GM12878 (cell line): ENCODE measurements around the gene CCDC18. TPM values are rescaled to one million over a fixed set of nuclear protein-coding genes. Genes with fewer than 3 reads are reported as not detected.

Source experiments
- E4F1 ChIP-seq: fragments of 450-650 bp; IDR thresholded peaks from 2 replicates; pipeline ENCODE4 v1.6.1; 2018; ENCODE audit warnings: borderline replicate concordance, mild to moderate bottlenecking; ENCODE audit not compliant: partially characterized antibody
- EP300 ChIP-seq, 2 experiments: fragments of 150-350 bp in 1 of 2; IDR thresholded peaks; 2 replicates each; pipeline ENCODE4 v1.6.1; 2011 to 2012; ENCODE audit warnings: low read depth in 2 of 2, low read length in 2 of 2, borderline replicate concordance in 1 of 2, improper control_type of control experiment in 1 of 2, inconsistent platforms in 1 of 2; ENCODE audit not compliant: control insufficient read depth in 1 of 2
- HDGF ChIP-seq: fragments of 450-650 bp; IDR thresholded peaks from 2 replicates; pipeline ENCODE4 v1.6.1; 2016; ENCODE audit warnings: antibody characterized with exemption
- NR2F1 ChIP-seq: fragments of 450-650 bp; conservative IDR thresholded peaks from 2 replicates; pipeline ENCODE4 v1.6.1; 2017; ENCODE audit warnings: mild to moderate bottlenecking
- ZNF207 ChIP-seq: fragments of 450-650 bp; IDR thresholded peaks from 2 replicates; pipeline ENCODE4 v1.6.1; 2014; ENCODE audit warnings: antibody characterized with exemption, mild to moderate bottlenecking, borderline replicate concordance
- ZNF622 ChIP-seq: fragments of 450-650 bp; IDR thresholded peaks from 2 replicates; pipeline ENCODE4 v1.6.1; 2017; ENCODE audit warnings: mild to moderate bottlenecking, inconsistent platforms
- polyA plus RNA-seq, 11 experiments: library from polyadenylated mRNA; depleted of rRNA in 4 of 11; unstranded in 6 of 11; stranded (reverse) in 5 of 11; fragments of >200 nt; fragmentation: Nextera tagmentation in 4 of 11; fragmentation: Illumina TruSeq in 1 of 11; extraction: Ambion mirVana in 4 of 11; extraction: Trizol in 1 of 11; gene quantifications; 1 replicate in 1 of 11; 2 replicates in 10 of 11; pipeline versions ENCODE4 v1.2.1 to v1.2.3, GENCODE V29; 2011 to 2016; ENCODE audit warnings: inconsistent platforms in 2 of 11, missing spikeins in 2 of 11, low read depth in 1 of 11
- total RNA-seq, 4 experiments: library from RNA; depleted of rRNA in 3 of 4; stranded (reverse); fragments of >200 nt in 3 of 4; fragmentation: Illumina TruSeq in 1 of 4; extraction: Trizol in 1 of 4; gene quantifications; 2 replicates each; pipeline versions ENCODE4 v1.2.1 to v1.2.3, GENCODE V29; 2013 to 2021
- TF ChIP-seq, protein P1 (sequence below): fragments of 450-650 bp; IDR thresholded peaks from 2 replicates; pipeline ENCODE4 v1.6.1; 2016; ENCODE audit warnings: mild to moderate bottlenecking, moderate library complexity, borderline replicate concordance
- TF ChIP-seq, protein P2 (sequence below): fragments of 450-650 bp; IDR thresholded peaks from 2 replicates; pipeline ENCODE4 v1.6.1; 2017; ENCODE audit warnings: mild to moderate bottlenecking, low read depth, inconsistent platforms; ENCODE audit not compliant: poor library complexity, severe bottlenecking

The CCDC18 gene
- total and polyA plus RNA-seq, 10 of the 15 experiments (the other 5 are each of a cell fraction or from before 2014, with no cell fraction given) = 15.6 to 34.9 (median 19.5) TPM

DNA sequence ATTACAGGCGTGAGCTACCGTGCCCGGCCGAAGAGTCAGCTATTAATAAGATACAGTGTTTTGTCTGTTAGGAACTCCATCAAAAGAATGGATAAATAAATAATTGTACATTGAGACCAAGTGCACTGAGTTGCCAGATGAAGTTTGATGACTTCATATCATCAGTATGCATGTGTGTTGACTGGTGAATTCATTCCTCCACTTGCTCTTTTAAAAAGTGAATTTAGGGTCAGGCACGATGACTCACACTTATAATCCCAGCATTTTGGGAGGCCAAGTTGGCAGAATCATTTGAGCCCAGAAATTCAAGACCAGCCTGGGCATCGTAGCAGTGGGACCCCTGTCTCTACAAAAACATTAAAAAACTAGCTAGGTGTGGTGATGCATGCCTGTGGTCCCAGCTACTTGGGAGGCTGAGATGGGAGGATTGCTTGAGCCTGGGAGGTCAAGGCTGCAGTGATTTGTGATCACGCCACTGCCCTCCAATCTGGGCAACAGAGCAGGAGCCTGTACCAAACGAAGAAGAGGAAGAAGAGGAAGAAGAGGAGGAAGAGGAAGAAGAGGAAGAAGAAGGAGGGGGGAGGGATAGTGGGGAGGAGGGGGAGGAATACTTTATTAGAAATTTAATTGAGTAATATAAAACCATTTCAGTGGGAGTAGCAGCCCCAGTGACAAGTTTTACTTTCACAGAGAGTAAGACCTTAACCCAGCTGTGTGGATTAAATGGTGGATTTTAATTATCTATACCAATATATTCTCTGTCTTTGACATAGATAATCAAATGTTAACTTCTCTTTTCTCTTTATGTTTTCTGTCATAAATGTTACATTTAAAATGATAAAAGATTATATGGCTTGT, 74.9 kb downstream of the CCDC18 start (continued):
- TF ChIP-seq EP300 (IDR thresholded peaks at IDR 0.05; ENCODE audit: borderline replicate concordance in 1 of 2, control insufficient read depth in 1 of 2, low read depth in 2 of 2, low read length in 2 of 2) (no peak), E4F1 (no peak), ZNF207 (no peak), NR2F1 (no peak), HDGF (no peak), ZNF622 (no peak)
- TF ChIP-seq, protein P1, sequence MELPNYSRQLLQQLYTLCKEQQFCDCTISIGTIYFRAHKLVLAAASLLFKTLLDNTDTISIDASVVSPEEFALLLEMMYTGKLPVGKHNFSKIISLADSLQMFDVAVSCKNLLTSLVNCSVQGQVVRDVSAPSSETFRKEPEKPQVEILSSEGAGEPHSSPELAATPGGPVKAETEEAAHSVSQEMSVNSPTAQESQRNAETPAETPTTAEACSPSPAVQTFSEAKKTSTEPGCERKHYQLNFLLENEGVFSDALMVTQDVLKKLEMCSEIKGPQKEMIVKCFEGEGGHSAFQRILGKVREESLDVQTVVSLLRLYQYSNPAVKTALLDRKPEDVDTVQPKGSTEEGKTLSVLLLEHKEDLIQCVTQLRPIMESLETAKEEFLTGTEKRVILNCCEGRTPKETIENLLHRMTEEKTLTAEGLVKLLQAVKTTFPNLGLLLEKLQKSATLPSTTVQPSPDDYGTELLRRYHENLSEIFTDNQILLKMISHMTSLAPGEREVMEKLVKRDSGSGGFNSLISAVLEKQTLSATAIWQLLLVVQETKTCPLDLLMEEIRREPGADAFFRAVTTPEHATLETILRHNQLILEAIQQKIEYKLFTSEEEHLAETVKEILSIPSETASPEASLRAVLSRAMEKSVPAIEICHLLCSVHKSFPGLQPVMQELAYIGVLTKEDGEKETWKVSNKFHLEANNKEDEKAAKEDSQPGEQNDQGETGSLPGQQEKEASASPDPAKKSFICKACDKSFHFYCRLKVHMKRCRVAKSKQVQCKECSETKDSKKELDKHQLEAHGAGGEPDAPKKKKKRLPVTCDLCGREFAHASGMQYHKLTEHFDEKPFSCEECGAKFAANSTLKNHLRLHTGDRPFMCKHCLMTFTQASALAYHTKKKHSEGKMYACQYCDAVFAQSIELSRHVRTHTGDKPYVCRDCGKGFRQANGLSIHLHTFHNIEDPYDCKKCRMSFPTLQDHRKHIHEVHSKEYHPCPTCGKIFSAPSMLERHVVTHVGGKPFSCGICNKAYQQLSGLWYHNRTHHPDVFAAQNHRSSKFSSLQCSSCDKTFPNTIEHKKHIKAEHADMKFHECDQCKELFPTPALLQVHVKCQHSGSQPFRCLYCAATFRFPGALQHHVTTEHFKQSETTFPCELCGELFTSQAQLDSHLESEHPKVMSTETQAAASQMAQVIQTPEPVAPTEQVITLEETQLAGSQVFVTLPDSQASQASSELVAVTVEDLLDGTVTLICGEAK = no peak
- TF ChIP-seq, protein P2, sequence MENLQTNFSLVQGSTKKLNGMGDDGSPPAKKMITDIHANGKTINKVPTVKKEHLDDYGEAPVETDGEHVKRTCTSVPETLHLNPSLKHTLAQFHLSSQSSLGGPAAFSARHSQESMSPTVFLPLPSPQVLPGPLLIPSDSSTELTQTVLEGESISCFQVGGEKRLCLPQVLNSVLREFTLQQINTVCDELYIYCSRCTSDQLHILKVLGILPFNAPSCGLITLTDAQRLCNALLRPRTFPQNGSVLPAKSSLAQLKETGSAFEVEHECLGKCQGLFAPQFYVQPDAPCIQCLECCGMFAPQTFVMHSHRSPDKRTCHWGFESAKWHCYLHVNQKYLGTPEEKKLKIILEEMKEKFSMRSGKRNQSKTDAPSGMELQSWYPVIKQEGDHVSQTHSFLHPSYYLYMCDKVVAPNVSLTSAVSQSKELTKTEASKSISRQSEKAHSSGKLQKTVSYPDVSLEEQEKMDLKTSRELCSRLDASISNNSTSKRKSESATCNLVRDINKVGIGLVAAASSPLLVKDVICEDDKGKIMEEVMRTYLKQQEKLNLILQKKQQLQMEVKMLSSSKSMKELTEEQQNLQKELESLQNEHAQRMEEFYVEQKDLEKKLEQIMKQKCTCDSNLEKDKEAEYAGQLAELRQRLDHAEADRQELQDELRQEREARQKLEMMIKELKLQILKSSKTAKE = no peak
